ENCODE results near the gene CCNY.
A peak's percentile ranks its signal among the peaks of the same experiment; 100 is the strongest.

CCNY gene

GRCh38 chr10:35558276-35558675 is 222.0 kb downstream of the CCNY start:
- DNase-seq (ENCODE audit: low spot score), result no peak

GRCh38 chr10:35559416-35559815 is 223.1 kb downstream of the CCNY start:
- DNase-seq (ENCODE audit: low spot score), result no peak

- no peak for DNase-seq (ENCODE audit: low spot score)
Observed at GRCh38 chr10:35561715-35562114, 225.4 kb downstream of the CCNY start.

GRCh38 chr10:35562427-35562826 is 226.1 kb downstream of the CCNY start:
- no peak for DNase-seq (ENCODE audit: low spot score)

- peak; percentile 65 for DNase-seq (ENCODE audit: low spot score)
Observed at GRCh38 chr10:35563261-35563891, 227.1 kb downstream of the CCNY start.

- no peak for DNase-seq (ENCODE audit: low spot score)
Observed at GRCh38 chr10:35564341-35564968, 228.1 kb downstream of the CCNY start.

GRCh38 chr10:35565602-35566081 is 229.3 kb downstream of the CCNY start:
- DNase-seq (ENCODE audit: low spot score), result no peak

- DNase-seq (ENCODE audit: low spot score), result no peak
Observed at GRCh38 chr10:35567951-35568350, 231.6 kb downstream of the CCNY start.

GRCh38 chr10:35568483-35569015 is 232.2 kb downstream of the CCNY start:
- DNase-seq (ENCODE audit: low spot score), result no peak

GRCh38 chr10:35569111-35569707 is 232.9 kb downstream of the CCNY start:
- no peak for DNase-seq (ENCODE audit: low spot score)

- DNase-seq (ENCODE audit: low spot score), result no peak
Observed at GRCh38 chr10:35569836-35570235, 233.5 kb downstream of the CCNY start.

- no peak for DNase-seq (ENCODE audit: low spot score)
Observed at GRCh38 chr10:35570397-35570796, 234.1 kb downstream of the CCNY start.

- DNase-seq (ENCODE audit: low spot score), result no peak
Observed at GRCh38 chr10:35572583-35572982, 236.3 kb downstream of the CCNY start.

- no peak for DNase-seq (ENCODE audit: low spot score)
Observed at GRCh38 chr10:35573796-35574195, 237.5 kb downstream of the CCNY start.

- DNase-seq (ENCODE audit: low spot score), result no peak
Observed at GRCh38 chr10:35574924-35575352, 238.6 kb downstream of the CCNY start.

GRCh38 chr10:35575640-35576039 is 239.3 kb downstream of the CCNY start:
- DNase-seq (ENCODE audit: low spot score), result no peak

- no peak for DNase-seq (ENCODE audit: low spot score)
Observed at GRCh38 chr10:35576730-35577129, 240.4 kb downstream of the CCNY start.

- no peak for DNase-seq (ENCODE audit: low spot score)
Observed at GRCh38 chr10:35577926-35578617, 241.8 kb downstream of the CCNY start.

GRCh38 chr10:35578618-35578956 is 242.3 kb downstream of the CCNY start:
- DNase-seq (ENCODE audit: low spot score), result no peak

GRCh38 chr10:35579116-35579515 is 242.8 kb downstream of the CCNY start:
- no peak for DNase-seq (ENCODE audit: low spot score)

- DNase-seq (ENCODE audit: low spot score), result no peak
Observed at GRCh38 chr10:35579726-35580422, 243.6 kb downstream of the CCNY start.

- DNase-seq (ENCODE audit: low spot score), result no peak
Observed at GRCh38 chr10:35580423-35580770, 244.1 kb downstream of the CCNY start.
